Small intestine (tissue), 7 donors: ENCODE data around the gene TMEM132E. TPM values are rescaled to one million over a fixed set of nuclear protein-coding genes. Genes with fewer than 3 reads are reported as not detected.

Experiments
- DNase-seq, 2 donors: peaks; one replicate each; pipeline versions ENCODE4 v3.0.0 to v3.0.0-alpha.2; 2013
- FAIRE-seq: peaks from 2 replicates; lab custom pipeline; 2012; peaks lifted over from hg19 to GRCh38; lab: Jason Lieb, UNC
- H3K27ac ChIP-seq, 3 donors: one replicate each; pipeline ENCODE4 v1.5.1; 2013; ENCODE audit warnings: low read length in 2 of 3, mild to moderate bottlenecking in 2 of 3, control low read depth in 1 of 3, inconsistent platforms in 1 of 3, low read depth in 1 of 3, moderate library complexity in 1 of 3
- H3K27me3 ChIP-seq, 3 donors: one replicate each; pipeline ENCODE4 v1.6.1; 2013; ENCODE audit warnings: low read length in 3 of 3, inconsistent platforms in 1 of 3; ENCODE audit not compliant: control insufficient read depth in 3 of 3, insufficient read depth in 3 of 3
- H3K36me3 ChIP-seq, 3 donors: one replicate each; pipeline ENCODE4 v1.6.1; 2013; ENCODE audit warnings: low read length in 3 of 3, inconsistent platforms in 1 of 3, low read depth in 1 of 3, mild to moderate bottlenecking in 1 of 3, moderate library complexity in 1 of 3; ENCODE audit not compliant: control insufficient read depth in 3 of 3, insufficient read depth in 2 of 3
- H3K4me1 ChIP-seq, 3 donors: one replicate each; pipeline ENCODE4 v1.6.1; 2013; ENCODE audit warnings: low read length in 2 of 3, inconsistent platforms in 1 of 3, low read depth in 1 of 3, mild to moderate bottlenecking in 1 of 3, moderate library complexity in 1 of 3; ENCODE audit not compliant: control insufficient read depth in 3 of 3, insufficient read depth in 2 of 3
- H3K4me3 ChIP-seq, 3 donors: one replicate each; pipeline ENCODE4 v1.5.1; 2013; ENCODE audit warnings: low read length in 3 of 3, control low read depth in 1 of 3, inconsistent platforms in 1 of 3, low read depth in 1 of 3, mild to moderate bottlenecking in 1 of 3, moderate library complexity in 1 of 3
- H3K9me3 ChIP-seq, 2 donors: one replicate each; pipeline ENCODE4 v1.6.1; 2013; ENCODE audit warnings: low read depth in 1 of 2, low read length in 1 of 2; ENCODE audit not compliant: control insufficient read depth in 2 of 2, insufficient read depth in 1 of 2
- WGBS, 3 donors: extraction: QIAGEN DNeasy Blood & Tissue Kit; methylation state at CpG; one replicate each; pipeline ENCODE4 v1.1.7; 2013; 5-methylcytosine and 5-hydroxymethylcytosine counted together
- polyA plus RNA-seq, 4 donors: library from polyadenylated mRNA; stranded (reverse) in 3 of 4; unstranded in 1 of 4; fragments of 200-250 nt in 3 of 4; fragments of 120-200 nt in 1 of 4; gene quantifications; one replicate each; pipeline versions ENCODE4 v1.2.1 to v1.2.3, GENCODE V29; 2013
- donor health status: healthy with polysubstance abuse.
- donor health status: control.
- donor health status: control.
- donor health status: Bipolar disorder and iron deficiency.
- donor health status: healthy.

The TMEM132E gene
- polyA plus RNA-seq, 4 donors: 0.07 to 9.2 (median 3.9) TPM

DNA sequence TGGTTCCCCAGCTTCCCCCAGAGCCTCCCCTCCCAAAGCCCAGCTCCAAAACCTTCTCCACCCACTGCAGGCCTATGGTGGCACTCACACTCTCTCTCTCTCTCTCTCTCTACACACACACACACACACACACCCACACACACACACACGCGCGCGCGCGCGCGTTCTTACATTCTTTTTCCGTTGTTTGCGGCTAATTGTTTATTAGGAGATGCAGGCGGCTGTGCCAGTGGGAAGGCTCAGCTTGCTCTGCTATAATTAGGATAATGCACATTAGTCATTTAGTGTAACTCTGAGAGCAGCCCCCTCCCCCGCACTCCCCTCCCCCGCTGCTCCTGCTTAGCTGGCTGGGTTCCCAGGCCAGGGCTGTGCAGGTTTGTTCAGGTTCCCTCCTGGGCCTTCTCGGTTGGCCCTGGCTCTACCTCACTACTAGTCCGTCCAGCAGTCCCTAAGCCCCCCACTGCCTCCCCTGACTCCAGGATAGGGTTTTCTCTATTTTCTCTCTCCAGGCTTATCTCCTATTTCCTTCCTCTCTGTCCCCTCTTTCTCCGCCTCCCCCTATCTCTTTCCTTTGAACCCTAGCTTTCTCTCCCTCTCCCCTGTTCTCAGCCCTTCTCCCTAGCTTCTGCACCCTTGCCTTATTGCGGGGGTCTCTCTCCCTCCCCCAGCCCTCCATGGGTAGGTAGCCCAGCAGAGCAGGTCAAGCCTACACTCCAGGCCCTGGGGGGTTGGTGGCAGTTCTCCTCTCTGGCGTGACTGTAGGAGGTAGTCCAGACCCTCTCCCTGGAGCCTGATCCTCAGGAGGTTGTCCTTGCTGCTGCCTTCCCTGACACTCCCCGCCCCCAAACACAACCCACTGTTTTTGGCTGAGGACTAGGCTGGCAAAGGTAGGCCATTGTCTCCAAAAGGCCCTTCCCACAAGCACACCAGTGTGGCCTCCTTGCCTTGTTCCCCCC, 34.0 kb downstream of the TMEM132E start:
- H3K27me3 ChIP-seq: peaks cover 0 to 36% (median 13%) of the 10 kb centered on the region in 3 donors
- DNase-seq: no peak
- H3K4me1 ChIP-seq: no peaks in the 10 kb centered on the region
- WGBS, 3 donors: 29 to 46% (median 38%) methylated on average over 11 to 19 of the region's 19 CpGs
- FAIRE-seq: no peak
- no peak overlapping the region for H3K27ac ChIP-seq
- H3K4me3 ChIP-seq: no peak overlapping the region
- H3K36me3 ChIP-seq: no peaks in the 10 kb centered on the region
- no peaks in the 10 kb centered on the region for H3K9me3 ChIP-seq

DNA sequence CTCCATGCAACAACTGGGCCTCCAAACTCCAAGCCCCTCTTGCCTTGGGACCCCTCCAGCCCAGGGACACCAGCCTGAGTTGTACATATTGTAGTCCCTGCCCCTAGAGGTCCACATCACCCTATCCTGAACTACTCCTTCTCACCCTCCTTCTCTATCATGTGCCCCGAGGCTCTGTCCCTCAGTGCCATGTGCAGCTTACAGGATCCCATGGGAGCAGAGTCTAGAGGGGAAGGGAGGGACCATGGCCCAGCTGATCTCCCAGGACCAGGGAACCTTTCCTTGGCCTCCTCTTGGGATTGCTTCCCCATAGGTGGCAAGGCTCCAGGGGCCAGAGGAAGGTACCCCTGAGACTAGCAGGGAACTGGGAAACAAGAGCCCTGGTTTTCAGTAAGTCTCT, 35.3 kb downstream of the TMEM132E start:
- Histone ChIP-seq H3K4me3 (no peak overlapping the region), H3K36me3 (no peaks in the 10 kb centered on the region), H3K27ac (no peak overlapping the region), H3K27me3 (peaks cover 0 to 26% (median 16%) of the 10 kb centered on the region in 3 donors), H3K4me1 (no peaks in the 10 kb centered on the region), H3K9me3 (no peaks in the 10 kb centered on the region)
- FAIRE-seq (no peak), DNase-seq (no peak)
- WGBS, 3 donors: 15 to 54% (median 33%) methylated on average over 1 of the region's 1 CpG

DNA sequence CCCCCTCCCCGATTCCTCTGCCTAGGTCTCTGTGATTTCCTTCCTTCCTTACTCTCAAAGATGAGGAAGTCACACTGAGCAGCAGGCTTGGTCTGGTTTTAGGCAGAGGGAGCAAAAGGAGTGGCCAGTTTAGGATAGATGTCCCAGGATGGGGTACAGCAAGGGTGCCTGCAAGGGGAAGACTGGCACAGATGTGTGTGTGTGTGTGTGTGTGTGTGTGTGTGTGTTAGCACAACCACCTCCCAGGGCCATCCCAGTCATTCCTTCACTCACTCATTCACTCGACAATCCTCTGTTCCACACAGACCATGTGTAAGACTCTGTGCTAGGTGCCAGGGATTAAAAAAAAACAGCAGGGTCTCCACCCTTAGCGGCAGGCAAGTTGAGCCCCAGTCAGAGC, 35.9 kb downstream of the TMEM132E start:
- Histone ChIP-seq H3K27me3 (peaks cover 0 to 20% (median 13%) of the 10 kb centered on the region in 3 donors), H3K9me3 (no peaks in the 10 kb centered on the region), H3K4me1 (no peaks in the 10 kb centered on the region), H3K27ac (no peak overlapping the region), H3K36me3 (no peaks in the 10 kb centered on the region), H3K4me3 (no peak overlapping the region)
- DNase-seq (no peak), FAIRE-seq (no peak)
- 49 to 61% (median 55%) methylated on average over 3 of the region's 3 CpGs for WGBS, 3 donors

DNA sequence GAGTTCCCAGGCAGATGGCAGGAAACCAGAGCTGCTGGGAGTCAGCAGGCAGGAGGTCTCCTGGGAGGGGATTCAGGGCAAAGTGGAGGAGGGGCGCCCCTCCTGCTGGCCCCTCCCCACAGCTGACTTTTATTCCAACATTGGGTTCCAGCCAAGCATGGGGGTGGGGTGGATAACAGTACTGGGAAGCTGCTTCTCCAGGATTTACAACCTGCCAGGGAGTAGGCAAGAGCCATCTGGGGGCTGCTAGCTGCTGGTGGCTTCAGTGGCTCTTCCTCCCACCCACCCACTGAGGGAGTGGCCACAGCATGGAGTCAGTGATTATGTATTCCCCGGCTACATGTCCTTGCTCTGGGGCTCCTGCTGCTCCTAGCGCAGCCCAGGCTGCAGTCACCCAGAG, 36.8 kb downstream of the TMEM132E start:
- no peak overlapping the region for H3K4me3 ChIP-seq
- H3K27ac ChIP-seq: no peak overlapping the region
- H3K4me1 ChIP-seq: no peaks in the 10 kb centered on the region
- H3K36me3 ChIP-seq: no peaks in the 10 kb centered on the region
- DNase-seq (no peak), FAIRE-seq (no peak)
- no peaks in the 10 kb centered on the region for H3K9me3 ChIP-seq
- peaks cover 0 to 17% (median 11%) of the 10 kb centered on the region in 3 donors for H3K27me3 ChIP-seq
- WGBS, 3 donors: 9 to 21% (median 16%) methylated on average over 3 of the region's 3 CpGs

DNA sequence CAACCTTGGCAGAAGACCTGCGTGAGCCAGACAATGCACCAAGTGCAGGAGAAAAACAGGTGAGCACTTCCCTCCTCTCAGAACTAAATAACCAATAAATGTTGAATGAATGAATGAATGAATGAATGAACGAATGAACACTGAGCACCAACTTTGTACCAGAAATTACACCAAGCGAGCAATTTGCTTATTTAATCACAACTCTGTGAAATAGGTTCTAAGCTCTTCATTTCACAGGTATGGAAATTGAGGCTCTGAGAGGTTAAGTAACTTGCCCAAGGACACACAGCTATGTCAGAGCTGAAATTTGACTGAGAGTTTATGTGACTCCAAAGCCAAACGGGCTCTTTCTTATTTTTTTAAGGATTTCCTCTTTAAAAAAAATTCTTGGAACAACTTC, 38.0 kb downstream of the TMEM132E start:
- Histone ChIP-seq H3K4me3 (no peak overlapping the region), H3K9me3 (no peaks in the 10 kb centered on the region), H3K27me3 (peaks cover 0 to 14% (median 11%) of the 10 kb centered on the region in 3 donors), H3K27ac (no peak overlapping the region), H3K36me3 (no peaks in the 10 kb centered on the region), H3K4me1 (no peaks in the 10 kb centered on the region)
- FAIRE-seq (no peak), DNase-seq (no peak)
- 36 to 61% (median 41%) methylated on average over 4 of the region's 4 CpGs for WGBS, 3 donors

DNA sequence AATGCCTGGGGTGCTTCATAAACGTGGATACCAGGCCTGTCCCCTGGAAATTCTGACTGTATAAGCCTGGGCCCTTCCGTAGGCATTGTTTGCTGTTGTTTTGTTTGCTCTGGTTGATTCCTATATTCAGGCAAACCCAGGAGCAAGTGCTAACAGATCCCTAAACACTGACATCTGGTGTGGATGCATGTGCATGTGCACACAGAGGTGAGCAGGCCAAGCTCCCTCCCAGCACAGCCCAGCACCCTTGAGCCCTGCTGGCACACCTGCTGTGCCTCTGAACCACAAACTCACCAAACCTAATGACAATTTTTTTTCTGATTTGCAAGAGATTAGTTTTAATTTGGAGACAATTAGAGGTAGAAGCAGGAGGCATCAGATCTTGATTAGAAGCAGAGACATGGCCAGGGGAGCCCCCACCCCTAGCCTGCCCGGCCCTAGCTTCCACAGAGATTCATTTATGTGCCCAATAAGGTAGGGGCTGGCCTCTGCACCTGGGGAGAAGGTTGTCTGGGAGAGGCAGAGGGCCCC, 40.4 kb downstream of the TMEM132E start:
- no peak overlapping the region for H3K4me3 ChIP-seq
- WGBS, 3 donors: 52 to 70% (median 58%) methylated on average over 3 of the region's 3 CpGs
- no peaks in the 10 kb centered on the region for H3K36me3 ChIP-seq
- FAIRE-seq (no peak), DNase-seq (no peak)
- peaks cover 0 to 13% (median 12%) of the 10 kb centered on the region in 3 donors for H3K27me3 ChIP-seq
- H3K27ac ChIP-seq: no peak overlapping the region
- H3K4me1 ChIP-seq: no peaks in the 10 kb centered on the region
- no peaks in the 10 kb centered on the region for H3K9me3 ChIP-seq

DNA sequence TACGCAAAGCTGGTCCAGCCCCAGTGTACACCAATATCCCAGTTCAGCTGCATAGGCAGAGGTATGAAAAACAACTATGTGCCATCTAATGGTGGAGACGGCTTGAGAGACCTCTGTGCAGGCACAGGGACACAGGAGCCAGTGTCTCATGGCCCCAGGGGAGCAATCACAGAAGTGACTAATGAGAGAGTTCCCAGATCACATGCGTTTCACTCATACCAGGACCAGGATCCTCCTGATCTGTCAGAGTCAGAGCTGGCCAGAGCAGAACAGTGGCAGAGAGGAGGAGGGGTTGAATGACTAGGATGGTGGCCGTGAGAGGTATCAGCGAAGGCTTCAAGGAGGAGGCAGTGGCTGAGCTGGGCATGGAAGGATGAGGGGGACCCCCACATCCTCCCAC, 41.1 kb downstream of the TMEM132E start:
- H3K36me3 ChIP-seq: no peaks in the 10 kb centered on the region
- H3K9me3 ChIP-seq: no peaks in the 10 kb centered on the region
- no peak overlapping the region for H3K4me3 ChIP-seq
- H3K27ac ChIP-seq: no peak overlapping the region
- FAIRE-seq (no peak), DNase-seq (no peak)
- peaks cover 0 to 19% (median 13%) of the 10 kb centered on the region in 3 donors for H3K27me3 ChIP-seq
- H3K4me1 ChIP-seq: no peaks in the 10 kb centered on the region
- WGBS, 3 donors: 79 to 86% (median 81%) methylated on average over 5 of the region's 5 CpGs

DNA sequence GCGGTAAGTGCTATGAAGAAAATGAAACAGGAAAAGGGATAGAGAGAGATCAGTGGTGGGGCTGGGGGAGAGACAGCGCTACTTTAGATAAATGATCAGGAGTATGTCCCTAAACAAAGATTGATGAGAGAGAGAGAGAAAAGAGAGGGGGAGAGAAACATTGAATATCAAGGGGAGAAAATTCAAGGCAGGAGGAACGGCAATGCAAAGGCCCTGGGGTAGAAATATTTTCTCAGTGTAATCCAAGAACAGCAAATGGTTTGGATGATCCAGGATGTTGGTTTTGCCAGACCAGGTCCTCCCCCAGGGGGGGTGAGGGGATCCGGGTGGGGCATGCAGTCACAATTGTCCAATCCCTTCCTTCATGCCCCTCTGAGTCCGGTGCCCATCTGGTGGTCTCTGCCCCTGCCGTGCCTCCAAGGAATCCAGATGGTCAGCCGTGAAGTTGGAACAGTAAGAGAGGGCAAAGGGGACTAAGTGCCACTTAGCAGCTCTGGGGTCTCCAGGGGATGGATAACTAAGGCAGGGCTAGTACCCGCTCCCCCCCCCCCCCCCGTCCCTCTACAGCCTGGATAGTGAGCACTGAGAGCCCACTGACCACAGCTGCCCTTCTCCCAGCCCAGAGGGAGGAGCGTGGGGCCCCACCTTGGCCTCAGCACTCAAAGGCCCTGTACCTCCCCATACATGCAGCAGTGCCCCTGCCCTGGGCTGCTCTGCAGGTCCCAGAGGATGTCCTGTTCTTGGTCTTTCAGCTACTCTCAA, 43.7 kb downstream of the TMEM132E start:
- Histone ChIP-seq H3K4me1 (no peaks in the 10 kb centered on the region), H3K4me3 (no peak overlapping the region), H3K27ac (no peak overlapping the region), H3K9me3 (no peaks in the 10 kb centered on the region), H3K36me3 (no peaks in the 10 kb centered on the region), H3K27me3 (peaks cover 6 to 25% (median 24%) of the 10 kb centered on the region in 3 donors)
- WGBS, 3 donors: 83 to 92% (median 88%) methylated on average over 9 to 10 of the region's 10 CpGs
- DNase-seq (no peak), FAIRE-seq (no peak)
